ENCODE results near the gene MYO5B. TPM values are rescaled to one million over a fixed set of nuclear protein-coding genes. Genes with fewer than 3 reads are reported as not detected.
A peak's percentile ranks its signal among the peaks of the same experiment; 100 is the strongest.

The MYO5B gene
- total RNA-seq, 1 donor from 2014 or later, result 6.7 TPM

- DNase-seq (ENCODE audit: low spot score), result no peak
- peak overlapping the region; percentile 81 for H3K27ac Mint-ChIP-seq
- Histone ChIP-seq H4K20me1 (ENCODE audit: low read depth) (no peaks in the 10 kb centered on the region), H2AFZ (replicated peaks) (no peak overlapping the region), H3K27ac (no peak overlapping the region), H3K36me3 (no peaks in the 10 kb centered on the region), H3K27me3 (no peaks in the 10 kb centered on the region), H3F3A (ENCODE audit: low read depth) (no peaks in the 10 kb centered on the region), H3K9ac (no peak overlapping the region), H3K4me3 (no peak overlapping the region), H3K4me1 (peaks cover 10% of the 10 kb centered on the region), H3K79me2 (ENCODE audit: low read depth) (no peaks in the 10 kb centered on the region), H3K9me3 (ENCODE audit: low read depth) (no peaks in the 10 kb centered on the region), H3K4me2 (no peak overlapping the region)
- no peak overlapping the region for H3K4me3 Mint-ChIP-seq
- H3K27me3 Mint-ChIP-seq (ENCODE audit: insufficient read depth, low read depth), result peaks cover 2% of the 10 kb centered on the region
- no peak for TF ChIP-seq EZH2phosphoT487 (IDR thresholded peaks at IDR 0.05)
- TF ChIP-seq, protein P1, sequence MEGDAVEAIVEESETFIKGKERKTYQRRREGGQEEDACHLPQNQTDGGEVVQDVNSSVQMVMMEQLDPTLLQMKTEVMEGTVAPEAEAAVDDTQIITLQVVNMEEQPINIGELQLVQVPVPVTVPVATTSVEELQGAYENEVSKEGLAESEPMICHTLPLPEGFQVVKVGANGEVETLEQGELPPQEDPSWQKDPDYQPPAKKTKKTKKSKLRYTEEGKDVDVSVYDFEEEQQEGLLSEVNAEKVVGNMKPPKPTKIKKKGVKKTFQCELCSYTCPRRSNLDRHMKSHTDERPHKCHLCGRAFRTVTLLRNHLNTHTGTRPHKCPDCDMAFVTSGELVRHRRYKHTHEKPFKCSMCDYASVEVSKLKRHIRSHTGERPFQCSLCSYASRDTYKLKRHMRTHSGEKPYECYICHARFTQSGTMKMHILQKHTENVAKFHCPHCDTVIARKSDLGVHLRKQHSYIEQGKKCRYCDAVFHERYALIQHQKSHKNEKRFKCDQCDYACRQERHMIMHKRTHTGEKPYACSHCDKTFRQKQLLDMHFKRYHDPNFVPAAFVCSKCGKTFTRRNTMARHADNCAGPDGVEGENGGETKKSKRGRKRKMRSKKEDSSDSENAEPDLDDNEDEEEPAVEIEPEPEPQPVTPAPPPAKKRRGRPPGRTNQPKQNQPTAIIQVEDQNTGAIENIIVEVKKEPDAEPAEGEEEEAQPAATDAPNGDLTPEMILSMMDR (IDR thresholded peaks at IDR 0.05), result no peak
- H3K4me1 Mint-ChIP-seq, result peaks cover 24% of the 10 kb centered on the region
- no peaks in the 10 kb centered on the region for H3K36me3 Mint-ChIP-seq
- peaks cover 4% of the 10 kb centered on the region for H3K9me3 Mint-ChIP-seq
Observed at GRCh38 chr18:49931179-49931578, 263.8 kb downstream of the MYO5B start.

GRCh38 chr18:49926106-49926745 is 268.7 kb downstream of the MYO5B start:
- H3K27me3 Mint-ChIP-seq (ENCODE audit: insufficient read depth, low read depth), result peaks cover 6% of the 10 kb centered on the region
- Histone ChIP-seq H4K20me1 (ENCODE audit: low read depth) (no peaks in the 10 kb centered on the region), H3K27ac (no peak overlapping the region), H3K9ac (no peak overlapping the region), H2AFZ (replicated peaks) (no peak overlapping the region), H3K79me2 (ENCODE audit: low read depth) (no peaks in the 10 kb centered on the region), H3K4me2 (no peak overlapping the region), H3K4me1 (peaks cover 19% of the 10 kb centered on the region), H3K27me3 (no peaks in the 10 kb centered on the region), H3K9me3 (ENCODE audit: low read depth) (no peaks in the 10 kb centered on the region), H3K4me3 (no peak overlapping the region), H3F3A (ENCODE audit: low read depth) (peaks cover 6% of the 10 kb centered on the region), H3K36me3 (no peaks in the 10 kb centered on the region)
- no peak overlapping the region for H3K27ac Mint-ChIP-seq
- DNase-seq (ENCODE audit: low spot score), result no peak
- TF ChIP-seq EZH2 (IDR thresholded peaks at IDR 0.05), result no peak
- TF ChIP-seq, protein P1 (IDR thresholded peaks at IDR 0.05), result no peak
- TF ChIP-seq EZH2phosphoT487 (IDR thresholded peaks at IDR 0.05), result no peak
- H3K4me3 Mint-ChIP-seq, result no peak overlapping the region
- H3K4me1 Mint-ChIP-seq, result peaks cover 29% of the 10 kb centered on the region
- H3K36me3 Mint-ChIP-seq, result peaks cover 3% of the 10 kb centered on the region
- peaks cover 7% of the 10 kb centered on the region for H3K9me3 Mint-ChIP-seq

- H3K27me3 Mint-ChIP-seq (ENCODE audit: insufficient read depth, low read depth), result peaks cover 6% of the 10 kb centered on the region
- peaks cover 7% of the 10 kb centered on the region for H3K9me3 Mint-ChIP-seq
Observed at GRCh38 chr18:49924293-49924983, 270.5 kb downstream of the MYO5B start.

DNA sequence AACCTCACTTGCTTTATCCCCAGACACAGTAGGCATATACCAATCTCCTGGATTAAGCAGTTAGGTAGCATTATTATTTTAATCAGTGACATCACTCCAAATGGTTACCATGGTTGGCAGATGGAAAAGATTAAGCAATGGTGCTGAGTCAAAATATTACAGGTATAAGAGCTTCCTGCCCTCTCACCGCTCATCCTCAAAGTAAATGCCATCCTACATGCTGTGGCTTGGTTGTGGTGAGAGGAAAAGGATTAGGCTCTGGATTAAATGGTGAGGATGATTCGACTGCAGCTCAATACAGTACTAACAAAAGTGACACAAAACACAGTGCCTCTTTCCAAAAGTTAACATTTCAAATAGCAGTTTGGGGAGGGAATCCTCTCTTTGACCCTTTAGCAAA is 272.7 kb downstream of the MYO5B start:
- TF ChIP-seq EZH2phosphoT487 (IDR thresholded peaks at IDR 0.05) (no peak), EZH2 (IDR thresholded peaks at IDR 0.05) (no peak)
- TF ChIP-seq, protein P1 (IDR thresholded peaks at IDR 0.05), result no peak
- no peak overlapping the region for H3K27ac ChIP-seq
- peaks cover 30% of the 10 kb centered on the region for H3K4me1 ChIP-seq
- no peaks in the 10 kb centered on the region for H3K27me3 ChIP-seq
- Mint-ChIP-seq H3K4me1 (peaks cover 46% of the 10 kb centered on the region), H3K36me3 (peaks cover 5% of the 10 kb centered on the region), H3K27ac (peak overlapping the region; percentile 90), H3K27me3 (ENCODE audit: insufficient read depth, low read depth) (peaks cover 14% of the 10 kb centered on the region), H3K4me3 (no peak overlapping the region), H3K9me3 (peaks cover 15% of the 10 kb centered on the region)
- no peak overlapping the region for H2AFZ ChIP-seq (replicated peaks)
- H3K9ac ChIP-seq, result no peak overlapping the region
- H4K20me1 ChIP-seq (ENCODE audit: low read depth), result no peaks in the 10 kb centered on the region
- no peak for DNase-seq (ENCODE audit: low spot score)
- H3K36me3 ChIP-seq, result no peaks in the 10 kb centered on the region
- no peaks in the 10 kb centered on the region for H3K9me3 ChIP-seq (ENCODE audit: low read depth)
- H3F3A ChIP-seq (ENCODE audit: low read depth), result peaks cover 10% of the 10 kb centered on the region
- H3K4me2 ChIP-seq, result peak overlapping the region; percentile 13
- H3K4me3 ChIP-seq, result no peak overlapping the region
- no peaks in the 10 kb centered on the region for H3K79me2 ChIP-seq (ENCODE audit: low read depth)

More at GRCh38 chr18:49924293-49924983, 270.5 kb downstream of the MYO5B start:
- Histone ChIP-seq H3K4me1 (peaks cover 30% of the 10 kb centered on the region), H4K20me1 (ENCODE audit: low read depth) (no peaks in the 10 kb centered on the region), H3K4me2 (no peak overlapping the region), H3K9ac (no peak overlapping the region), H3K79me2 (ENCODE audit: low read depth) (no peaks in the 10 kb centered on the region), H3K36me3 (no peaks in the 10 kb centered on the region), H2AFZ (replicated peaks) (no peak overlapping the region), H3K27ac (no peak overlapping the region), H3K27me3 (no peaks in the 10 kb centered on the region), H3K4me3 (no peak overlapping the region), H3F3A (ENCODE audit: low read depth) (peaks cover 10% of the 10 kb centered on the region), H3K9me3 (ENCODE audit: low read depth) (no peaks in the 10 kb centered on the region)
- H3K36me3 Mint-ChIP-seq, result peaks cover 3% of the 10 kb centered on the region
- no peak for DNase-seq (ENCODE audit: low spot score)
- H3K4me1 Mint-ChIP-seq, result peaks cover 44% of the 10 kb centered on the region
- H3K27ac Mint-ChIP-seq, result peak overlapping the region; percentile 54
- TF ChIP-seq EZH2phosphoT487 (IDR thresholded peaks at IDR 0.05) (no peak), EZH2 (IDR thresholded peaks at IDR 0.05) (no peak)
- no peak overlapping the region for H3K4me3 Mint-ChIP-seq
